ENCODE data around the gene MAD1L1. TPM values are rescaled to one million over a fixed set of nuclear protein-coding genes. Genes with fewer than 3 reads are reported as not detected.
A peak's percentile ranks its signal among the peaks of the same experiment; 100 is the strongest.

MAD1L1 gene
- total and polyA plus RNA-seq, 11 donors: 11.1 to 29.7 (median 20.9) TPM

- ATAC-seq (no peak), DNase-seq (no peak)
- Histone ChIP-seq H3K27me3 (no peaks in the 10 kb centered on the region), H3K9me3 (peaks cover 0 to 48% (median 21%) of the 10 kb centered on the region in 12 donors), H3K4me1 (peaks cover 0 to 37% (median 2%) of the 10 kb centered on the region in 12 donors), H3K36me3 (no peaks in the 10 kb centered on the region), H3K4me3 (no peak overlapping the region), H3K27ac (peak overlapping the region in 1 of 12 donors; percentile 70)
- TF ChIP-seq POLR2A (IDR thresholded peaks at IDR 0.05) (no peak), CTCF (IDR thresholded peaks at IDR 0.05) (no peak)
- intact Hi-C loops (cut with DNase I): no loop called here
- 87 to 98% (median 95%) methylated on average over 4 of the region's 4 CpGs for WGBS, 4 donors
Measured at GRCh38 chr7:2024567-2024918, 208.2 kb downstream of the MAD1L1 start.

GRCh38 chr7:2023877-2024566, 208.7 kb downstream of the MAD1L1 start:
- Histone ChIP-seq H3K27me3 (no peaks in the 10 kb centered on the region), H3K27ac (peak overlapping the region in 1 of 12 donors; percentile 70), H3K4me1 (peaks cover 0 to 42% (median 7%) of the 10 kb centered on the region in 12 donors), H3K36me3 (no peaks in the 10 kb centered on the region), H3K4me3 (no peak overlapping the region), H3K9me3 (peaks cover 0 to 43% (median 21%) of the 10 kb centered on the region in 12 donors)
- intact Hi-C loops (cut with DNase I): no loop called here
- 86 to 91% (median 88%) methylated on average over 7 of the region's 7 CpGs for WGBS, 4 donors
- TF ChIP-seq POLR2A (IDR thresholded peaks at IDR 0.05) (no peak), CTCF (IDR thresholded peaks at IDR 0.05) (no peak)
- ATAC-seq (no peak), DNase-seq (peak in 3 of 5 donors; percentile 32 to 45 (median 33))

- Histone ChIP-seq H3K9me3 (peaks cover 0 to 31% (median 15%) of the 10 kb centered on the region in 12 donors), H3K27me3 (no peaks in the 10 kb centered on the region), H3K36me3 (no peaks in the 10 kb centered on the region), H3K4me3 (no peak overlapping the region), H3K4me1 (peaks cover 0 to 51% (median 7%) of the 10 kb centered on the region in 12 donors), H3K27ac (no peak overlapping the region)
- intact Hi-C loops (cut with DNase I): no loop called here
- DNase-seq: no peak
- WGBS, 4 donors: 91 to 92% (median 92%) methylated on average over 8 of the region's 8 CpGs
- TF ChIP-seq CTCF (IDR thresholded peaks at IDR 0.05): no peak
- ATAC-seq: no peak
Measured at GRCh38 chr7:2022737-2023250, 210.0 kb downstream of the MAD1L1 start.

- WGBS, 4 donors: 96 to 98% (median 97%) methylated on average over 9 of the region's 9 CpGs
- H3K9me3 ChIP-seq: peaks cover 0 to 27% (median 13%) of the 10 kb centered on the region in 12 donors
- no peak overlapping the region for H3K4me3 ChIP-seq
- H3K27ac ChIP-seq: no peak overlapping the region
- TF ChIP-seq POLR2A (IDR thresholded peaks at IDR 0.05): no peak
- TF ChIP-seq CTCF (IDR thresholded peaks at IDR 0.05): no peak
- H3K4me1 ChIP-seq: peaks cover 0 to 51% (median 7%) of the 10 kb centered on the region in 12 donors
- no peaks in the 10 kb centered on the region for H3K36me3 ChIP-seq
- peak in 3 of 5 donors; percentile 5 to 11 (median 7) for DNase-seq
- ATAC-seq: no peak
- no peaks in the 10 kb centered on the region for H3K27me3 ChIP-seq
- intact Hi-C loops (cut with DNase I): no loop called here
Measured at GRCh38 chr7:2022021-2022409, 210.7 kb downstream of the MAD1L1 start.
